GM23338 (cell line): Measurements from ENCODE around the gene FRAS1. TPM values are rescaled to one million over a fixed set of nuclear protein-coding genes. Genes with fewer than 3 reads are reported as not detected.

Source experiments
- ATAC-seq: fragments of 200-7000 bp; cut with Tn5 transposase; 3 replicates; pipeline ENCODE4 v1.9.1; 2020
- DNase-seq: peaks from one replicate; pipeline ENCODE4 v3.0.0-alpha.2; 2015; ENCODE audit warnings: low spot score
- H2AFZ ChIP-seq: fragments of 200-600 bp; sonication (generic); 2 replicates; pipeline ENCODE4 v1.8.0; 2016; ENCODE audit warnings: antibody characterized with exemption, mild to moderate bottlenecking, moderate library complexity
- H3F3A ChIP-seq: fragments of 200-600 bp; sonication (generic); replicated peaks from 2 replicates; pipeline ENCODE4 v1.8.0; 2017; ENCODE audit warnings: antibody characterized with exemption, mixed run types, low read depth
- H3K27ac ChIP-seq: fragments of 200-600 bp; sonication (generic); 2 replicates; pipeline ENCODE4 v1.6.1; 2016; ENCODE audit warnings: low read depth
- H3K27me3 ChIP-seq: fragments of 200-600 bp; sonication (generic); 2 replicates; pipeline ENCODE4 v1.8.0; 2016; ENCODE audit warnings: mild to moderate bottlenecking, mixed run types, moderate library complexity; ENCODE audit not compliant: insufficient read depth
- H3K36me3 ChIP-seq: fragments of 200-600 bp; sonication (generic); 2 replicates; pipeline ENCODE4 v1.8.0; 2016; ENCODE audit warnings: mild to moderate bottlenecking; ENCODE audit not compliant: insufficient read depth
- H3K4me1 ChIP-seq: fragments of 200-600 bp; sonication (generic); 2 replicates; pipeline ENCODE4 v1.8.0; 2016; ENCODE audit warnings: mild to moderate bottlenecking, moderate library complexity; ENCODE audit not compliant: insufficient read depth
- H3K4me2 ChIP-seq: fragments of 200-600 bp; sonication (generic); 2 replicates; pipeline ENCODE4 v1.7.1; 2017; ENCODE audit warnings: mixed run types
- H3K4me3 ChIP-seq: fragments of 200-600 bp; sonication (generic); 2 replicates; pipeline ENCODE4 v1.6.1; 2016; ENCODE audit warnings: mixed run types
- H3K79me2 ChIP-seq: fragments of 200-600 bp; sonication (generic); replicated peaks from 2 replicates; pipeline ENCODE4 v1.8.0; 2017; ENCODE audit warnings: mild to moderate bottlenecking; ENCODE audit not compliant: insufficient read depth
- H3K9me2 ChIP-seq: fragments of 200-600 bp; sonication (generic); 2 replicates; pipeline ENCODE4 v1.8.0; 2017; ENCODE audit not compliant: insufficient read depth
- H4K20me1 ChIP-seq: fragments of 200-600 bp; sonication (generic); replicated peaks from 2 replicates; pipeline ENCODE4 v1.8.0; 2017; ENCODE audit warnings: mild to moderate bottlenecking; ENCODE audit not compliant: insufficient read depth
- H3K27ac Mint-ChIP-seq: 2 replicates; pipeline ENCODE4 v1.8.0; 2020; ENCODE audit warnings: inconsistent platforms, mild to moderate bottlenecking, moderate library complexity, mixed read lengths
- H3K27me3 Mint-ChIP-seq: 3 replicates; pipeline ENCODE4 v1.8.0; 2022; ENCODE audit warnings: low read depth, mild to moderate bottlenecking, moderate library complexity, mixed read lengths, inconsistent platforms; ENCODE audit not compliant: insufficient read depth, poor library complexity
- H3K36me3 Mint-ChIP-seq: 3 replicates; pipeline ENCODE4 v1.8.0; 2021; ENCODE audit warnings: low read depth, mild to moderate bottlenecking, inconsistent platforms, moderate library complexity, mixed read lengths
- H3K4me1 Mint-ChIP-seq: 3 replicates; pipeline ENCODE4 v1.8.0; 2020; ENCODE audit warnings: mild to moderate bottlenecking, inconsistent platforms, mixed read lengths
- H3K4me3 Mint-ChIP-seq: 3 replicates; pipeline ENCODE4 v1.8.0; 2021; ENCODE audit warnings: moderate library complexity, mild to moderate bottlenecking, inconsistent platforms, mixed read lengths
- H3K9me3 Mint-ChIP-seq: 3 replicates; pipeline ENCODE4 v1.8.0; 2020; ENCODE audit warnings: moderate library complexity, mild to moderate bottlenecking, inconsistent platforms, mixed read lengths
- CREB1 ChIP-seq: fragments of 250-450 bp; sonication (Bioruptor Pico); IDR thresholded peaks from 2 replicates; pipeline ENCODE4 v1.5.0; 2020; ENCODE audit warnings: low read depth, mild to moderate bottlenecking, moderate library complexity
- EZH2 ChIP-seq: fragments of 200-600 bp; sonication (generic); IDR thresholded peaks from one replicate; pipeline ENCODE4 v1.8.0; 2017; ENCODE audit warnings: antibody characterized with exemption, mild to moderate bottlenecking, low read depth; ENCODE audit not compliant: unreplicated experiment
- EZH2phosphoT487 ChIP-seq: fragments of 200-600 bp; sonication (generic); IDR thresholded peaks from one replicate; pipeline ENCODE4 v1.8.1; 2018; ENCODE audit warnings: antibody characterized with exemption; ENCODE audit not compliant: unreplicated experiment
- JUNB ChIP-seq: IDR thresholded peaks from one replicate; pipeline ENCODE4 v1.6.1; 2016; ENCODE audit warnings: antibody characterized with exemption; ENCODE audit not compliant: unreplicated experiment
- ZNF114 ChIP-seq: fragments of 250-450 bp; sonication (Bioruptor Pico); IDR thresholded peaks from 2 replicates; pipeline ENCODE4 v1.5.0; 2020; ENCODE audit warnings: mild to moderate bottlenecking, moderate library complexity
- ZNF331 ChIP-seq: fragments of 250-450 bp; sonication (Bioruptor Pico); IDR thresholded peaks from 2 replicates; pipeline ENCODE4 v1.5.0; 2020; ENCODE audit warnings: low read depth, mild to moderate bottlenecking, moderate library complexity
- polyA plus RNA-seq: library from polyadenylated mRNA; unstranded; fragments of >200 nt; fragmentation: Nextera tagmentation; extraction: Ambion mirVana; gene quantifications from 2 replicates; pipeline ENCODE4 v1.2.1, GENCODE V29; 2016
- total RNA-seq: library from RNA; depleted of rRNA; stranded (reverse); fragments of >200 nt; shearing (Covaris generic); gene quantifications from 2 replicates; pipeline ENCODE4 v1.2.3, GENCODE V29; 2014
- TF ChIP-seq, protein P1 (sequence below): fragments of 250-450 bp; sonication (Bioruptor Pico); IDR thresholded peaks from 2 replicates; pipeline ENCODE4 v1.5.0; 2020; ENCODE audit warnings: mild to moderate bottlenecking, moderate library complexity

The FRAS1 gene
- total and polyA plus RNA-seq, 2 experiments from 2014 or later: 12.4 to 108 TPM

GRCh38 chr4:78204176-78204575 lies 147.1 kb downstream of the FRAS1 start:
- Histone ChIP-seq H3K4me3 (no peak overlapping the region), H3K4me1 (peaks cover 41% of the 10 kb centered on the region), H3K27me3 (no peaks in the 10 kb centered on the region), H3K27ac (peak overlapping the region; percentile 35; the same call in 1 of the 2 replicates), H3K4me2 (0 out of 2 replicates have a peak overlapping the region, but pooled peaks have one; percentile 18), H3K9me2 (no peaks in the 10 kb centered on the region), H3K36me3 (no peaks in the 10 kb centered on the region), H4K20me1 (0 out of 2 replicates have a peak, but pooled peaks cover 3% of the 10 kb centered on the region), H3F3A (no peaks in the 10 kb centered on the region), H3K79me2 (peaks cover 73% of the 10 kb centered on the region), H2AFZ (no peak overlapping the region)
- Mint-ChIP-seq H3K27me3 (peaks cover 7% of the 10 kb centered on the region), H3K9me3 (no peaks in the 10 kb centered on the region), H3K4me3 (no peak overlapping the region), H3K36me3 (peaks cover 12% of the 10 kb centered on the region; the same call in 2 of the 3 replicates), H3K27ac (no peak overlapping the region), H3K4me1 (peaks cover 39% of the 10 kb centered on the region)
- TF ChIP-seq JUNB (no peak), EZH2phosphoT487 (no peak), CREB1 (CRISPR knock-in tag) (no peak)
- TF ChIP-seq, protein P1, sequence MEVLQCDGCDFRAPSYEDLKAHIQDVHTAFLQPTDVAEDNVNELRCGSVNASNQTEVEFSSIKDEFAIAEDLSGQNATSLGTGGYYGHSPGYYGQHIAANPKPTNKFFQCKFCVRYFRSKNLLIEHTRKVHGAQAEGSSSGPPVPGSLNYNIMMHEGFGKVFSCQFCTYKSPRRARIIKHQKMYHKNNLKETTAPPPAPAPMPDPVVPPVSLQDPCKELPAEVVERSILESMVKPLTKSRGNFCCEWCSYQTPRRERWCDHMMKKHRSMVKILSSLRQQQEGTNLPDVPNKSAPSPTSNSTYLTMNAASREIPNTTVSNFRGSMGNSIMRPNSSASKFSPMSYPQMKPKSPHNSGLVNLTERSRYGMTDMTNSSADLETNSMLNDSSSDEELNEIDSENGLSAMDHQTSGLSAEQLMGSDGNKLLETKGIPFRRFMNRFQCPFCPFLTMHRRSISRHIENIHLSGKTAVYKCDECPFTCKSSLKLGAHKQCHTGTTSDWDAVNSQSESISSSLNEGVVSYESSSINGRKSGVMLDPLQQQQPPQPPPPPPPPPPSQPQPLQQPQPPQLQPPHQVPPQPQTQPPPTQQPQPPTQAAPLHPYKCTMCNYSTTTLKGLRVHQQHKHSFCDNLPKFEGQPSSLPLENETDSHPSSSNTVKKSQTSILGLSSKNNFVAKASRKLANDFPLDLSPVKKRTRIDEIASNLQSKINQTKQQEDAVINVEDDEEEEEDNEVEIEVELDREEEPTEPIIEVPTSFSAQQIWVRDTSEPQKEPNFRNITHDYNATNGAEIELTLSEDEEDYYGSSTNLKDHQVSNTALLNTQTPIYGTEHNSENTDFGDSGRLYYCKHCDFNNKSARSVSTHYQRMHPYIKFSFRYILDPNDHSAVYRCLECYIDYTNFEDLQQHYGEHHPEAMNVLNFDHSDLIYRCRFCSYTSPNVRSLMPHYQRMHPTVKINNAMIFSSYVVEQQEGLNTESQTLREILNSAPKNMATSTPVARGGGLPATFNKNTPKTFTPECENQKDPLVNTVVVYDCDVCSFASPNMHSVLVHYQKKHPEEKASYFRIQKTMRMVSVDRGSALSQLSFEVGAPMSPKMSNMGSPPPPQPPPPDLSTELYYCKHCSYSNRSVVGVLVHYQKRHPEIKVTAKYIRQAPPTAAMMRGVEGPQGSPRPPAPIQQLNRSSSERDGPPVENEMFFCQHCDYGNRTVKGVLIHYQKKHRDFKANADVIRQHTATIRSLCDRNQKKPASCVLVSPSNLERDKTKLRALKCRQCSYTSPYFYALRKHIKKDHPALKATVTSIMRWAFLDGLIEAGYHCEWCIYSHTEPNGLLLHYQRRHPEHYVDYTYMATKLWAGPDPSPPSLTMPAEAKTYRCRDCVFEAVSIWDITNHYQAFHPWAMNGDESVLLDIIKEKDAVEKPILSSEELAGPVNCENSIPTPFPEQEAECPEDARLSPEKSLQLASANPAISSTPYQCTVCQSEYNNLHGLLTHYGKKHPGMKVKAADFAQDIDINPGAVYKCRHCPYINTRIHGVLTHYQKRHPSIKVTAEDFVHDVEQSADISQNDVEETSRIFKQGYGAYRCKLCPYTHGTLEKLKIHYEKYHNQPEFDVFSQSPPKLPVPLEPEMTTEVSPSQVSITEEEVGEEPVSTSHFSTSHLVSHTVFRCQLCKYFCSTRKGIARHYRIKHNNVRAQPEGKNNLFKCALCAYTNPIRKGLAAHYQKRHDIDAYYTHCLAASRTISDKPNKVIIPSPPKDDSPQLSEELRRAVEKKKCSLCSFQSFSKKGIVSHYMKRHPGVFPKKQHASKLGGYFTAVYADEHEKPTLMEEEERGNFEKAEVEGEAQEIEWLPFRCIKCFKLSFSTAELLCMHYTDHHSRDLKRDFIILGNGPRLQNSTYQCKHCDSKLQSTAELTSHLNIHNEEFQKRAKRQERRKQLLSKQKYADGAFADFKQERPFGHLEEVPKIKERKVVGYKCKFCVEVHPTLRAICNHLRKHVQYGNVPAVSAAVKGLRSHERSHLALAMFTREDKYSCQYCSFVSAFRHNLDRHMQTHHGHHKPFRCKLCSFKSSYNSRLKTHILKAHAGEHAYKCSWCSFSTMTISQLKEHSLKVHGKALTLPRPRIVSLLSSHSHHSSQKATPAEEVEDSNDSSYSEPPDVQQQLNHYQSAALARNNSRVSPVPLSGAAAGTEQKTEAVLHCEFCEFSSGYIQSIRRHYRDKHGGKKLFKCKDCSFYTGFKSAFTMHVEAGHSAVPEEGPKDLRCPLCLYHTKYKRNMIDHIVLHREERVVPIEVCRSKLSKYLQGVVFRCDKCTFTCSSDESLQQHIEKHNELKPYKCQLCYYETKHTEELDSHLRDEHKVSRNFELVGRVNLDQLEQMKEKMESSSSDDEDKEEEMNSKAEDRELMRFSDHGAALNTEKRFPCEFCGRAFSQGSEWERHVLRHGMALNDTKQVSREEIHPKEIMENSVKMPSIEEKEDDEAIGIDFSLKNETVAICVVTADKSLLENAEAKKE (CRISPR knock-in tag): no peak
- DNase-seq: no peak
- no peak for ATAC-seq

- Mint-ChIP-seq H3K27ac (peak overlapping the region; percentile 5; the same call in 1 of the 2 replicates), H3K4me1 (peaks cover 45% of the 10 kb centered on the region), H3K27me3 (peaks cover 7% of the 10 kb centered on the region), H3K4me3 (no peak overlapping the region), H3K36me3 (peaks cover 12% of the 10 kb centered on the region; the same call in 2 of the 3 replicates), H3K9me3 (no peaks in the 10 kb centered on the region)
- H4K20me1 ChIP-seq: no peaks in the 10 kb centered on the region; the same call in 1 of the 2 replicates
- no peak overlapping the region for H3K4me3 ChIP-seq
- no peaks in the 10 kb centered on the region for H3K27me3 ChIP-seq
- ATAC-seq: peak; percentile 80
- peak overlapping the region; percentile 16; the same call in 1 of the 2 replicates for H3K27ac ChIP-seq
- peaks cover 36% of the 10 kb centered on the region for H3K4me1 ChIP-seq
- peaks cover 65% of the 10 kb centered on the region for H3K79me2 ChIP-seq
- peak overlapping the region; percentile 18 for H3K4me2 ChIP-seq
- H3K36me3 ChIP-seq: no peaks in the 10 kb centered on the region
- no peak overlapping the region for H2AFZ ChIP-seq
- no peaks in the 10 kb centered on the region for H3F3A ChIP-seq
- no peaks in the 10 kb centered on the region for H3K9me2 ChIP-seq
- DNase-seq: peak; percentile 22
- TF ChIP-seq EZH2 (no peak), ZNF114 (CRISPR knock-in tag) (no peak), ZNF331 (CRISPR knock-in tag) (no peak)
These were observed 148.5 kb downstream of the FRAS1 start for GRCh38 chr4:78205591-78205990.
